Measurements from ENCODE around the gene STK11IP.

DNA sequence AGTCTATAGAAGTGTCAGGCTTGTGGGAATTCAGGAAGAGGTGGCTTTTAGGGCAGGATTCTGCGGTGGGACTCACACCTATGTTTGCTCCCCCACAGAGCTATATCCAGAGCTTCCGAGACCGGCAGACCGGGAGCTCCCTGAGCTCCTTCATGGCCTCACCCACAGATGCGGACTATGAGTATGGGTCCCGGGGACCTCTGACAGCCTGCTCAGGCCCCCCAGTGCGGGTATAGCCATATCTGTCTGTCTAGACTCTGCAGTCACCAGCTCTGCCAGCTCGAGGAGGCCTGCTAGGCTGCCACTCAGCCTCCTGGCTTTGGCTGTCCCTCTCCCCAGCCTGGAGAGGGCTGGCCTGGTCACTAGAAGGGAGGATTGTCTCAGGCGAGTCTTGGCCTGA lies 48.0 kb upstream of the STK11IP start:
- TF ChIP-seq, protein P1, sequence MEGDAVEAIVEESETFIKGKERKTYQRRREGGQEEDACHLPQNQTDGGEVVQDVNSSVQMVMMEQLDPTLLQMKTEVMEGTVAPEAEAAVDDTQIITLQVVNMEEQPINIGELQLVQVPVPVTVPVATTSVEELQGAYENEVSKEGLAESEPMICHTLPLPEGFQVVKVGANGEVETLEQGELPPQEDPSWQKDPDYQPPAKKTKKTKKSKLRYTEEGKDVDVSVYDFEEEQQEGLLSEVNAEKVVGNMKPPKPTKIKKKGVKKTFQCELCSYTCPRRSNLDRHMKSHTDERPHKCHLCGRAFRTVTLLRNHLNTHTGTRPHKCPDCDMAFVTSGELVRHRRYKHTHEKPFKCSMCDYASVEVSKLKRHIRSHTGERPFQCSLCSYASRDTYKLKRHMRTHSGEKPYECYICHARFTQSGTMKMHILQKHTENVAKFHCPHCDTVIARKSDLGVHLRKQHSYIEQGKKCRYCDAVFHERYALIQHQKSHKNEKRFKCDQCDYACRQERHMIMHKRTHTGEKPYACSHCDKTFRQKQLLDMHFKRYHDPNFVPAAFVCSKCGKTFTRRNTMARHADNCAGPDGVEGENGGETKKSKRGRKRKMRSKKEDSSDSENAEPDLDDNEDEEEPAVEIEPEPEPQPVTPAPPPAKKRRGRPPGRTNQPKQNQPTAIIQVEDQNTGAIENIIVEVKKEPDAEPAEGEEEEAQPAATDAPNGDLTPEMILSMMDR (IDR thresholded peaks at IDR 0.05; ENCODE audit: insufficient read depth, low read length): no peak
- TF ChIP-seq POLR2AphosphoS5 (IDR thresholded peaks at IDR 0.05; ENCODE audit: low read depth) (no peak), GABPA (IDR thresholded peaks at IDR 0.05; ENCODE audit: low read depth) (no peak)
- TF ChIP-seq, protein P2, sequence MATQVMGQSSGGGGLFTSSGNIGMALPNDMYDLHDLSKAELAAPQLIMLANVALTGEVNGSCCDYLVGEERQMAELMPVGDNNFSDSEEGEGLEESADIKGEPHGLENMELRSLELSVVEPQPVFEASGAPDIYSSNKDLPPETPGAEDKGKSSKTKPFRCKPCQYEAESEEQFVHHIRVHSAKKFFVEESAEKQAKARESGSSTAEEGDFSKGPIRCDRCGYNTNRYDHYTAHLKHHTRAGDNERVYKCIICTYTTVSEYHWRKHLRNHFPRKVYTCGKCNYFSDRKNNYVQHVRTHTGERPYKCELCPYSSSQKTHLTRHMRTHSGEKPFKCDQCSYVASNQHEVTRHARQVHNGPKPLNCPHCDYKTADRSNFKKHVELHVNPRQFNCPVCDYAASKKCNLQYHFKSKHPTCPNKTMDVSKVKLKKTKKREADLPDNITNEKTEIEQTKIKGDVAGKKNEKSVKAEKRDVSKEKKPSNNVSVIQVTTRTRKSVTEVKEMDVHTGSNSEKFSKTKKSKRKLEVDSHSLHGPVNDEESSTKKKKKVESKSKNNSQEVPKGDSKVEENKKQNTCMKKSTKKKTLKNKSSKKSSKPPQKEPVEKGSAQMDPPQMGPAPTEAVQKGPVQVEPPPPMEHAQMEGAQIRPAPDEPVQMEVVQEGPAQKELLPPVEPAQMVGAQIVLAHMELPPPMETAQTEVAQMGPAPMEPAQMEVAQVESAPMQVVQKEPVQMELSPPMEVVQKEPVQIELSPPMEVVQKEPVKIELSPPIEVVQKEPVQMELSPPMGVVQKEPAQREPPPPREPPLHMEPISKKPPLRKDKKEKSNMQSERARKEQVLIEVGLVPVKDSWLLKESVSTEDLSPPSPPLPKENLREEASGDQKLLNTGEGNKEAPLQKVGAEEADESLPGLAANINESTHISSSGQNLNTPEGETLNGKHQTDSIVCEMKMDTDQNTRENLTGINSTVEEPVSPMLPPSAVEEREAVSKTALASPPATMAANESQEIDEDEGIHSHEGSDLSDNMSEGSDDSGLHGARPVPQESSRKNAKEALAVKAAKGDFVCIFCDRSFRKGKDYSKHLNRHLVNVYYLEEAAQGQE (IDR thresholded peaks at IDR 0.05; ENCODE audit: insufficient replicate concordance, low read depth): no peak
